Esophagus muscularis mucosa (tissue), 4 donors: Measurements from ENCODE around the gene ANKRD39. TPM values are rescaled to one million over a fixed set of nuclear protein-coding genes. Genes with fewer than 3 reads are reported as not detected.
"Not testable (repeated sequence)": the region's sequence is repeated elsewhere in the genome, so short reads cannot be mapped to it uniquely, and the experiment has no call there.

ENCODE experiments used
- DNase-seq: peaks from one replicate; pipeline ENCODE4 v3.0.0-alpha.2; 2017; ENCODE audit errors: extremely low spot score
- H3K27ac ChIP-seq, 4 donors: fragments of 200-600 bp; sonication (generic); replicated peaks in 1 of 4; 1 replicate in 3 of 4; 2 replicates in 1 of 4; pipeline ENCODE4 v1.5.1; 2016 to 2019; ENCODE audit warnings: mild to moderate bottlenecking in 1 of 4
- H3K27me3 ChIP-seq, 4 donors: fragments of 200-600 bp; sonication (generic); one replicate each; pipeline versions ENCODE4 v1.5.1 to v1.6.0; 2016 to 2019
- H3K36me3 ChIP-seq, 4 donors: fragments of 200-600 bp; sonication (generic); one replicate each; pipeline ENCODE4 v1.5.1; 2016 to 2019
- H3K4me1 ChIP-seq, 4 donors: fragments of 200-600 bp; sonication (generic); one replicate each; pipeline ENCODE4 v1.5.1; 2016 to 2019
- H3K4me3 ChIP-seq, 4 donors: fragments of 200-600 bp; sonication (generic); 1 replicate in 2 of 4; 2 replicates in 2 of 4; pipeline ENCODE4 v1.5.1; 2016 to 2019; ENCODE audit warnings: mild to moderate bottlenecking in 4 of 4, moderate library complexity in 1 of 4
- H3K9me3 ChIP-seq, 4 donors: fragments of 200-600 bp; sonication (generic); 1 replicate in 3 of 4; 2 replicates in 1 of 4; pipeline ENCODE4 v1.5.1; 2016 to 2019
- CTCF ChIP-seq, 3 experiments: fragments of 200-600 bp in 2 of 3; fragments of 450-650 bp in 1 of 3; sonication (generic) in 2 of 3; IDR thresholded peaks; one replicate each; pipeline ENCODE4 v1.5.1; 2017 to 2019; ENCODE audit warnings: antibody characterized with exemption in 3 of 3, mild to moderate bottlenecking in 2 of 3, moderate library complexity in 1 of 3
- EP300 ChIP-seq: sonication (generic); formaldehyde crosslinking; IDR thresholded peaks from one replicate; pipeline ENCODE4 v1.6.1; 2017; ENCODE audit warnings: antibody characterized with exemption
- POLR2A ChIP-seq: fragments of 450-650 bp; IDR thresholded peaks from one replicate; pipeline ENCODE4 v1.6.1; 2017; ENCODE audit warnings: antibody characterized with exemption, moderate library complexity, mild to moderate bottlenecking, low read depth
- POLR2AphosphoS5 ChIP-seq, 2 donors: sonication (generic); formaldehyde crosslinking; IDR thresholded peaks; one replicate each; pipeline ENCODE4 v1.6.1; 2017; ENCODE audit warnings: antibody characterized with exemption in 2 of 2
- WGBS: methylation state at CpG from one replicate; pipeline ENCODE4 v1.1.5; 2018; 5-methylcytosine and 5-hydroxymethylcytosine counted together
- intact Hi-C: fragments of 100-400 bp; cut with DNase I; formaldehyde crosslinking; loops from one replicate; pipeline ENCODE4 v1.15.1; 2023
- total RNA-seq, 4 donors: library from RNA; depleted of rRNA; stranded (reverse); fragments of >200 nt; gene quantifications; one replicate each; pipeline versions ENCODE4 v1.1.0 to v1.2.1, GENCODE V29; 2016

ANKRD39 gene
- total RNA-seq, 4 donors from 2014 or later = 12.4 to 17.2 (median 14.7) TPM

GRCh38 chr2:96891591-96892333 lies 33.9 kb upstream of the ANKRD39 start:
- peak overlapping the region; percentile 44 to 62 (median 54) for H3K27ac ChIP-seq

DNA sequence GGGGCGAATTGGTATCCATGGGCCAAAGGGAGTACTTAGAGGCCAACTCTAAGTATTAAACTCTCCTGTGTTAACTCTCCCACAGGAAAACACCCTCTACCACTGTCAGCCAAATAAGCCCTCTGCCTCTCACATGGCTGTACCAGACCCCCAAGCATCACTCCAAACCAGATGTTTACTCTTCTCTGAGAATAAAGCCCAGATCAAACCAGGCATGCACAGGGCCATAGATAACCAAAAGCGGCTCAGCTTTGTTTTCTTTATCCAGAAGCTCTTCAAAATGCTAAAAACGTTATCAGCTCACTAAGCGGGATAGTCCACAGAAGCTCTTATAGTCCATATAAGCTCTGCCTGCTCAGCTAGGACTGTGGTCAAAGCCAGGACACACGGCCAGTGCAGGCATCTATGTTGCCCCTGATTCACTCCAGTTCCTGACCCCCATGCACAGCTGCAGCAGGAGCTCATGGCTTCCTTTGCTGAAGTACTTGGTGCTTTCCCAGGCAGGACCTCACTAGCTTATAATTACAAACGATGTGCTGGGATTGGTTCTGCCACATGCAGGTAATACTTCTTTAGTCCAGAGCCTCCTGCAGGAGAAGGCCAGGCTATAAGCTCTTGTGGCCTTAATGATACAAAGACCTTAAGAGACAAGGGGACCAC lies 33.0 kb upstream of the ANKRD39 start:
- TF ChIP-seq POLR2AphosphoS5 (IDR thresholded peaks at IDR 0.05) (no peak), POLR2A (no peak), EP300 (no peak), CTCF (IDR thresholded peaks at IDR 0.05) (no peak)
- 74% methylated on average over 6 of the region's 6 CpGs for WGBS
- no peak for DNase-seq
- H3K36me3 ChIP-seq = no peaks in the 10 kb centered on the region
- no peaks in the 10 kb centered on the region for H3K9me3 ChIP-seq
- no peak overlapping the region for H3K4me3 ChIP-seq
- H3K27me3 ChIP-seq = no peaks in the 10 kb centered on the region
- intact Hi-C loops = no loop called here
- H3K4me1 ChIP-seq = peaks cover 47 to 75% (median 70%) of the 10 kb centered on the region in 4 donors
- H3K27ac ChIP-seq = peak overlapping the region; percentile 44 to 62 (median 54)

More at GRCh38 chr2:96891591-96892333, 33.9 kb upstream of the ANKRD39 start:
- intact Hi-C loops = no loop called here
- H3K9me3 ChIP-seq = no peaks in the 10 kb centered on the region
- H3K27me3 ChIP-seq = no peaks in the 10 kb centered on the region
- peaks cover 47 to 72% (median 69%) of the 10 kb centered on the region in 4 donors for H3K4me1 ChIP-seq
- no peak for TF ChIP-seq POLR2A
- peak in 1 of 2 donors; percentile 31 for TF ChIP-seq POLR2AphosphoS5 (IDR thresholded peaks at IDR 0.05)
- H3K36me3 ChIP-seq = no peaks in the 10 kb centered on the region
- 60% methylated on average over 11 of the region's 11 CpGs for WGBS
- H3K4me3 ChIP-seq = no peak overlapping the region
- DNase-seq = no peak

GRCh38 chr2:96890252-96890651 lies 32.4 kb upstream of the ANKRD39 start:
- intact Hi-C loops = no loop called here
- Histone ChIP-seq H3K36me3 (no peaks in the 10 kb centered on the region), H3K27me3 (no peaks in the 10 kb centered on the region), H3K4me1 (peaks cover 43 to 71% (median 67%) of the 10 kb centered on the region in 4 donors), H3K4me3 (no peak overlapping the region), H3K27ac (peak overlapping the region; percentile 44 to 62 (median 54)), H3K9me3 (no peaks in the 10 kb centered on the region)
- DNase-seq = no peak
- TF ChIP-seq EP300 = no peak
- no peak for TF ChIP-seq CTCF (IDR thresholded peaks at IDR 0.05)
- no peak for TF ChIP-seq POLR2AphosphoS5 (IDR thresholded peaks at IDR 0.05)
- TF ChIP-seq POLR2A = no peak
- WGBS = 89% methylated on average over 7 of the region's 7 CpGs

GRCh38 chr2:96889502-96889901 lies 31.7 kb upstream of the ANKRD39 start:
- 97% methylated on average over 5 of the region's 5 CpGs for WGBS
- intact Hi-C loops, DNase-seq, H3K9me3 ChIP-seq, H3K4me3 ChIP-seq, H3K36me3 ChIP-seq, H3K27me3 ChIP-seq: not testable (repeated sequence)
- peaks cover 41 to 66% (median 64%) of the 10 kb centered on the region in 4 donors for H3K4me1 ChIP-seq
- peak overlapping the region in 3 of 4 donors; percentile 78 to 89 (median 81) for H3K27ac ChIP-seq

GRCh38 chr2:96888072-96889011 lies 30.5 kb upstream of the ANKRD39 start:
- no peaks in the 10 kb centered on the region for H3K9me3 ChIP-seq
- peak overlapping the region; percentile 78 to 89 (median 84) for H3K27ac ChIP-seq
- no peak for DNase-seq
- WGBS = 58% methylated on average over 5 of the region's 12 CpGs
- TF ChIP-seq POLR2AphosphoS5 (IDR thresholded peaks at IDR 0.05) = no peak
- no peak for TF ChIP-seq CTCF (IDR thresholded peaks at IDR 0.05)
- TF ChIP-seq EP300 = no peak
- TF ChIP-seq POLR2A = no peak
- H3K36me3 ChIP-seq = no peaks in the 10 kb centered on the region
- H3K4me1 ChIP-seq = peaks cover 41 to 66% (median 64%) of the 10 kb centered on the region in 4 donors
- no peaks in the 10 kb centered on the region for H3K27me3 ChIP-seq
- peak overlapping the region; percentile 29 to 46 (median 36) for H3K4me3 ChIP-seq
- intact Hi-C loops = no loop called here
